NB4 (cell line): Measurements from ENCODE around the gene PTGR1.
A peak's percentile ranks its signal among the peaks of the same experiment; 100 is the strongest.

ENCODE experiments used
- DNase-seq: peaks from one replicate; pipeline ENCODE4 v3.0.0; 2010; ENCODE audit warnings: low read depth
- H3K4me3 ChIP-seq: one replicate; pipeline ENCODE4 v1.5.1; 2011; ENCODE audit warnings: mild to moderate bottlenecking, low read depth, low read length, moderate library complexity
- CTCF ChIP-seq: IDR thresholded peaks from one replicate; pipeline ENCODE4 v1.5.1; 2012; ENCODE audit warnings: low read depth, low read length
- MAX ChIP-seq: IDR thresholded peaks from 2 replicates; pipeline ENCODE4 v1.6.1; 2011; ENCODE audit warnings: low read depth, low read length
- MYC ChIP-seq: IDR thresholded peaks from 2 replicates; pipeline ENCODE4 v1.6.1; 2011; ENCODE audit warnings: low read depth, low read length
- POLR2A ChIP-seq: IDR thresholded peaks from 2 replicates; pipeline ENCODE4 v1.6.1; 2011; ENCODE audit warnings: mild to moderate bottlenecking; ENCODE audit not compliant: insufficient read length; ENCODE audit errors: extremely low read depth

Gene PTGR1

GRCh38 chr9:111632060-111632459 lies 32.6 kb upstream of the PTGR1 start:
- DNase-seq: peak; percentile 49
- TF ChIP-seq MAX: no peak
- TF ChIP-seq POLR2A: no peak
- no peak for TF ChIP-seq CTCF
- TF ChIP-seq MYC: no peak
- H3K4me3 ChIP-seq: peak overlapping the region; percentile 87

- peak; percentile 66 for TF ChIP-seq MAX
- TF ChIP-seq MYC: peak; percentile 75
- TF ChIP-seq CTCF: no peak
- peak; percentile 97 for TF ChIP-seq POLR2A
- DNase-seq: peak; percentile 98
- H3K4me3 ChIP-seq: peak within 1 kb of the TSS; percentile 89
Measured at GRCh38 chr9:111631214-111631971, 31.9 kb upstream of the PTGR1 start, which contains the start of gene DNAJC25. Gene DNAJC25 (plus strand): TSS chr9:111631334. CDS start chr9:111631408, 74 bp downstream.

GRCh38 chr9:111630964-111631213 lies 31.4 kb upstream of the PTGR1 start:
- H3K4me3 ChIP-seq: peak overlapping the region; percentile 89
- no peak for DNase-seq
- TF ChIP-seq POLR2A: no peak
- TF ChIP-seq CTCF: no peak
- no peak for TF ChIP-seq MAX
- no peak for TF ChIP-seq MYC

GRCh38 chr9:111630182-111630963 lies 30.9 kb upstream of the PTGR1 start:
- DNase-seq: no peak
- TF ChIP-seq POLR2A (no peak), MYC (no peak), CTCF (no peak), MAX (no peak)
- H3K4me3 ChIP-seq: peak overlapping the region; percentile 89

GRCh38 chr9:111628411-111628810 lies 29.0 kb upstream of the PTGR1 start:
- no peak overlapping the region for H3K4me3 ChIP-seq
- no peak for DNase-seq
- TF ChIP-seq CTCF (no peak), POLR2A (no peak), MYC (no peak), MAX (no peak)
